HFF-Myc (cell line): ENCODE results near the gene CDH23.

Source experiments
- DNase-seq: peaks from one replicate; pipeline ENCODE4 v3.0.0-alpha.2; 2011; ENCODE audit warnings: low read depth; ENCODE audit errors: extremely low read depth
- H3K4me3 ChIP-seq: replicated peaks from 2 replicates; pipeline ENCODE4 v1.5.1; 2011; ENCODE audit warnings: low read depth, mild to moderate bottlenecking, control low read depth, low read length
- CTCF ChIP-seq: IDR thresholded peaks from 2 replicates; pipeline ENCODE4 v1.5.1; 2012; ENCODE audit warnings: mild to moderate bottlenecking, low read depth, low read length, control low read depth; ENCODE audit errors: missing control alignments

The CDH23 gene

GRCh38 chr10:71854031-71854430, 457.3 kb downstream of the CDH23 start:
- TF ChIP-seq CTCF, result no peak

GRCh38 chr10:71856619-71857018, 459.9 kb downstream of the CDH23 start:
- TF ChIP-seq CTCF, result no peak
- no peak overlapping the region for H3K4me3 ChIP-seq
- no peak for DNase-seq

More at GRCh38 chr10:71854031-71854430, 457.3 kb downstream of the CDH23 start:
- no peak overlapping the region for H3K4me3 ChIP-seq
- DNase-seq, result no peak

- no peak for TF ChIP-seq CTCF
- DNase-seq, result no peak
- no peak overlapping the region for H3K4me3 ChIP-seq
Measured at GRCh38 chr10:71857934-71858890, 461.5 kb downstream of the CDH23 start.

- peak; percentile 99 for DNase-seq
- no peak overlapping the region for H3K4me3 ChIP-seq
- TF ChIP-seq CTCF, result no peak
Measured at GRCh38 chr10:71860243-71861029, 463.7 kb downstream of the CDH23 start.

GRCh38 chr10:71863203-71863602, 466.5 kb downstream of the CDH23 start:
- DNase-seq, result no peak
- TF ChIP-seq CTCF, result no peak
- no peak overlapping the region for H3K4me3 ChIP-seq

- DNase-seq, result no peak
- no peak overlapping the region for H3K4me3 ChIP-seq
- TF ChIP-seq CTCF, result no peak
Measured at GRCh38 chr10:71864911-71865361, 468.2 kb downstream of the CDH23 start.
